Choroid plexus epithelial cell (primary cell): ENCODE results near the gene PDE9A.

Experiments used
- DNase-seq: peaks from one replicate; pipeline ENCODE4 v3.0.0-alpha.2; 2010; ENCODE audit warnings: low read depth
- H3K4me3 ChIP-seq: 2 replicates; pipeline ENCODE4 v1.5.1; 2011; ENCODE audit warnings: low read depth, mild to moderate bottlenecking, control low read depth, low read length, moderate library complexity
- CTCF ChIP-seq: conservative IDR thresholded peaks from 2 replicates; pipeline ENCODE4 v1.5.1; 2011; ENCODE audit warnings: low read depth, mild to moderate bottlenecking, control low read depth, inconsistent platforms, low read length, moderate library complexity

The PDE9A gene

GRCh38 chr21:42815217-42815616 lies 161.8 kb downstream of the PDE9A start:
- TF ChIP-seq CTCF, result no peak
- H3K4me3 ChIP-seq, result no peak overlapping the region
- no peak for DNase-seq

- peak; percentile 71 for DNase-seq
- TF ChIP-seq CTCF, result peak; percentile 96
- H3K4me3 ChIP-seq, result no peak overlapping the region
Measured at GRCh38 chr21:42818328-42818749, 164.9 kb downstream of the PDE9A start.

GRCh38 chr21:42819861-42820615 lies 166.6 kb downstream of the PDE9A start:
- no peak for DNase-seq
- no peak for TF ChIP-seq CTCF

GRCh38 chr21:42820616-42821465 lies 167.4 kb downstream of the PDE9A start:
- no peak for TF ChIP-seq CTCF
- no peak for DNase-seq
- H3K4me3 ChIP-seq, result no peak overlapping the region

More at GRCh38 chr21:42819861-42820615, 166.6 kb downstream of the PDE9A start:
- H3K4me3 ChIP-seq, result no peak overlapping the region
